ENCODE data around the gene OR52E5.

DNA sequence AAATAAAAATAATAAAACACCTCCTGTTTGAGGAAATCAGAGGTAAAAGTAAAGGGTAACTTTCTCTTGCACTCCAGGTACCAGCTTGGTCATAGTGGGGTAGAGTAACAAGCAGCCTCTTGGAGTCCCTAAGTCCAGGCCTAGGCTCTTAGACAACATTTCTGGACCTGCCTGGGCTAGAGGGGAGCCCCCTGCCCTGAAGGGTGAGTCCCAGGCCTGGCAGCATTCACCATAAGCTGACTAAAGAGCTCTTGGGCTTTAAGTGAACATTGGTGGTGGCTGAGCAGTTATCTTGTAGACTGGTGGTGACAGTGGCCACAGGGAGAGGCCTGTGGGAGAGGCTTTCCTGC, 30.4 kb downstream of the OR52E5 start:
- TF ChIP-seq EZH2 (IDR thresholded peaks at IDR 0.05; ENCODE audit: insufficient read depth, low read length) (no peak), CTCF (IDR thresholded peaks at IDR 0.05; ENCODE audit: insufficient read depth, low read depth, low read length) (no peak)

All from astrocyte (in vitro differentiated cells and primary cell).